ENCODE data around the gene TIGD6.

TIGD6 gene

DNA sequence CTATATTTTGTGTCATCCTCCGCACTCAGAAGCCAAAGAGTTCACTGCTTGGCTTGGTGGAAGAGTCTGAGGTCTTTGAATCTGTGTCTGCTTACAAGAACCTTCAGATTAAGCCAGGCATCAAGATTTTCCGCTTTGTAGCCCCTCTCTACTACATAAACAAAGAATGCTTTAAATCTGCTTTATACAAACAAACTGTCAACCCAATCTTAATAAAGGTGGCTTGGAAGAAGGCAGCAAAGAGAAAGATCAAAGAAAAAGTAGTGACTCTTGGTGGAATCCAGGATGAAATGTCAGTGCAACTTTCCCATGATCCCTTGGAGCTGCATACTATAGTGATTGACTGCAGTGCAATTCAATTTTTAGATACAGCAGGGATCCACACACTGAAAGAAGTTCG lies 19.2 kb downstream of the TIGD6 start:
- FAIRE-seq: no peak
- DNase-seq (ENCODE audit: insufficient read length, low spot score): no peak

DNA sequence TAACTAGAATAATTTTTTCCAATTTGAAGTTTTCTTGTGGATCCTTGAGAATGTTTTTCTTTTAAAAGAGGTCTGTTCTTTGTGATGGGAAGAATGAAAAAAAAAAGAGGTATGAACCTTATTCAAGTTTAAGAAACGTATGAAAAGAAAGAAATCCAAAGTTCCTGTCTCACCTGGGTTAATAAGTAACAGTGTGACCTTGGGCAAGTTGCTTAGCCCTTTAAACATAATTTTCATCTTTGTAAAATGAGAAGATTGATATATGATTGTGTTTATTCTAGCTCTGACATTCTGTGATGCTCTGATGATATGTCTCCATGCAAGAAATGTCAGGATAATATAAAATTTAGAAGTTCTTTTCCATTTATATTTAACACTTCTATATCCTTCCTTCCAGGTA lies 20.6 kb downstream of the TIGD6 start:
- FAIRE-seq: no peak
- no peak for DNase-seq (ENCODE audit: insufficient read length, low spot score)

DNA sequence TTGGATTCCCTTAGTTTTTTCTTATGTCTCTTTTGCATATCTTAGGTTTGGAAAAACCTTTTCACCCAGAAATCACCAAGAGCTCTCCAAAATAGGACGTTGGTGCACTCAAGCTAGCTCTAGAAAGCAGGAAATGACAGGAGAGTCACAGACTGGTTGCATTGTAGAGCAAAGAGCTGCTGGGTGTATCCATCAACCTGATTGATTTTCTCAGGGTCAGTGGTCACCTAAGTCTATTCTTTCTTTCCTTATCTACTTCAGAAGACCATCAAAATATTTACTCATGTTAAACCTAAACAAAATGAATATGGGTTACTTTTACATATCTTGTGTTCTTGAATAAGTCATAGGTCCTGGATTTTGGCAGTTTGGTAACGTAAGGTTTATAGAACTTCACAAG lies 25.0 kb downstream of the TIGD6 start:
- DNase-seq (ENCODE audit: insufficient read length, low spot score) (no peak), FAIRE-seq (no peak)

DNA sequence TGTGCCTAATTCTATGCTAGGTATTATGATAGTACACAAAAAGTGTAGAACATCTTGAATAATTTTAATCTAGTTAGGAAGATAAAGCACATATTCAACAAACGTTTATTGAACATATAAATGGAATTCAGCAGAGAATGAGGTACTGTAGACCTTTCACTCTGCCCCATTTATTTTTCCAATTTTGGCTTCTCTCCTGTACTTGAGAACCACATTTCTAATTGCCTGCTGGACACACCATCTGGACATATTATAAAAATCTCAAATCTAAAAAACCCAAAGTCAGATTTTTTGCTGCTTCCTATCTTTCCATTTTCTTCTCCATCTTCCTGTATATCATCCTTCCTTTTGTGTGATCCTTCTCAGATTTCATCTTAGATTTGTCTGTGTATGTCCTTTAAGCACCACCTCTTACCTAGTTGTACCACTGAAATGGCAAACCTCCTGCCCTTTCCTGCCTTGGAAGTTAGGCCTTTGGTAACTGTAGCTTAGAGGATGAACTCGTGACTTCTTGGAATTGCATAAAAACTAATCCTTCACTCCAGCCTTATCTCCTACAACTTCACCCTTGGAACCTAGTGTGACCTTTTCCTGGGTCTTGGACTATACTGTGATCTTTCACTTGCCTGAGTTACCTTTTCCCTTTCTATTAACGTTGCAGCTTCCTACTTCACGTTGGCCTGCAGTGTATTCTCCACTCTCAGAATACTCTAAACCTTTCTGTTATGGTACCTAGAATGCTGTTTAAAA lies 31.1 kb downstream of the TIGD6 start:
- DNase-seq (ENCODE audit: insufficient read length, low spot score): no peak
- FAIRE-seq: no peak

DNA sequence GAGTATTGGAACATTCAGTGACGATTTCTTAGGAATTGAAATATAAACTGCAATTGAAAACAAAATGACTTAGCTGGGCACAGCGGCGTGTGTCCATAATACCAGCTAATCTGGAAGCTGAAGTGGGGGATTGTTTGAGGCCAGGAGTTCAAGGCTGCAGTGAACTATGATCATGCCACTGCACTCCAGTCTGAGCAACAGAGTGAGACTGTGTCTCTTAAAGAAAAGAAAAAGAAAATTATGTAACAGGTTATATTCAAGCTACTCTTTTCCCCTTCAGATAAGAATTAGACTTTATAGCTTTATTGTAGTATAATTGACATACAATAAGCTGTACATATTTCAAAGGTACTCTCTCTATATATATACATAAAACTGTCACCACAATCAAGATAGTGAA lies 33.5 kb downstream of the TIGD6 start:
- DNase-seq (ENCODE audit: insufficient read length, low spot score) (no peak), FAIRE-seq (no peak)

DNA sequence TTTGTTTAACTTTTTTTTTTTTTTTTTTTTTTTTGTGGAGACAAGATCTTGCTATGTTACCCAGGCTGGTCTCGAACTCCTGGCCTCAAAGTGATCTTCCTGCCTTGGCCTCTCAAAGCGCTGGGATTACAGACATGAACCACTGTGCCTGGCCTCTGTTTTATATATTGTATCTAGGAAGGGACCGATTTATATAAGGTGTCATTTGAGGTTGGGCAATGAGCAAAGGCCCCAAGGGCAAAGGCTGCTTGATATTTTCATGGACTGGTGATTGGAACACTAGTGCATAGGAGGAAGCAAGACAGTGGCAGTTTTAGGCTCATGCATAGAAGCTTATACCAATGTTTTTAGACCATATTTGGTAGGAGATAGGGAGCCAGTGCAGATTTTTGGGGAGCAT lies 36.7 kb downstream of the TIGD6 start:
- DNase-seq (ENCODE audit: insufficient read length, low spot score) (no peak), FAIRE-seq (no peak)

DNA sequence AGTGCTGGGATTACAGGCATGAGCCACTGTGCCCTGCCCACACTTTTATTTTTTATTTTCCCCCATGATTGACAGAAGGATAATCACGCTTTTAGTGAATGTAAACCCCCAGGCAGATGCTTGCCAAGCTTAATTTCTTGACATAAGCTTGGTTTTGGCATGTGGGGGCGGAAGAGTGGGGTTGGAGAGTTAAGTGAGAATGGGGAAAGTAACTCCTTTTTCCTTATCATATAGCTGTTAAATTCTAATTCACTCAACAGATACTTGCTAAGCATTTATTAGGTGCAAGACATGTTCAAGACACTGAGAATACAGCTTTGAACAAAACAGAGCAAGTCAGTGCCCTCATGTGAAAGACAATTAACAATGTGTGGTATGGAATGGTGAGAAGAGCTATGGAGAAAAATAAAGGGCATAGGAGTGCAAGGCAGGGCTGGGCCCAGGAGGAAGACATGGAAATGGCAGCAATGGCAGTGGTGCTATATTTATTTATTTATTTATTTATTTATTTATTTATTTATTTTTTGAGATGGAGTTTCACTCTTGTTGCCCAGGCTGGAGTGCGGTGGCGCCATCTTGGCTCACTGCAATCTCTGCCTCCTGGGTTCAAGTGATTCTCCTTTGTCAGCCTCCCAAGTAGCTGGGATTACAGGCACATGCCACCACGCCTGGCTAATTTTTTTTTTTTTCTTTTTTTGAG lies 37.7 kb downstream of the TIGD6 start:
- no peak for FAIRE-seq
- no peak for DNase-seq (ENCODE audit: insufficient read length, low spot score)

DNA sequence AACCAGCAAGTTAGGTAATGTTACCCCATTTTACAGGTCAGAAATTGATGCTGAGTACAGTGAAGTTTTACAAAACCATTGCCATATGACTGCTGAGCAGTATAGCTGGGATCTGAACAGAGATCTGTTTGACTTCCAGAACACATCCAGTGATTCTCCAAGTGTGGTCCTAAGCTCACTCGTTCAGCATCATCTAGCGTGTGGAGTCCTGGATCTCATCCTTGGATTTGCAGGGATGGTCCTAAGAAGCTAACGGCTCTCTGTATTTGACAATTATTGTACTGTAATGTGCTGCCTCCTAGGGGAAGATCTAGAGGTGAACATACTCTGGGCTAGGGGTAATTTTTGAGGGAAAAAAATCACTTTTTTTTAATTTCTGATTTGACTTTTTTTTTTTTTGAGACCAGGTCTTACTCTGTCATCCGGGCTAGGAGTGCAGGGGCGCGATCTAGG lies 38.5 kb downstream of the TIGD6 start:
- DNase-seq (ENCODE audit: insufficient read length, low spot score): no peak
- no peak for FAIRE-seq

DNA sequence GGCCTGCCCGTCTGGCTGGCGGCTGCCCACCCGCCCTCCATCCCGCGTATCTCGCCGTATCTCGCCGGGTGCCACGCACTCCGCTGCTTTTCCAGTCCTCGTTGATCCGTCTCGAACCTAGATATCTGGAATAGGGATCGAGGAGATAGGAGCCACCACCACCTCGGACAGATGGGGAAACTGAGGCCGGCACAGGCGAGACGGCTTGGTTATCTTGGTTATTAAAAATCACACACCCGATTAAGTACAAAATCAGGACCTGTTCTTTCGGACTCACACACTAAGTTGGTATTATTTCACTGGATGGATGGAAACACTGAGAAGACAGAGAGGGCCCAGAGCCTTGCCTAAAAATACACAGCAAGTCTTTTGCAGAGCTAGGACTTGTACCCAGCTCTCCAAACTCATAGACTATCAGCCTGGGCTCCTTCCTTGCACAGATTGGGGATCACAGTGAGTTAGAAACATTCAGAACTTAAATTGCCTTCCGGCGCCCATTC lies 39.2 kb downstream of the TIGD6 start:
- FAIRE-seq: no peak

DNA sequence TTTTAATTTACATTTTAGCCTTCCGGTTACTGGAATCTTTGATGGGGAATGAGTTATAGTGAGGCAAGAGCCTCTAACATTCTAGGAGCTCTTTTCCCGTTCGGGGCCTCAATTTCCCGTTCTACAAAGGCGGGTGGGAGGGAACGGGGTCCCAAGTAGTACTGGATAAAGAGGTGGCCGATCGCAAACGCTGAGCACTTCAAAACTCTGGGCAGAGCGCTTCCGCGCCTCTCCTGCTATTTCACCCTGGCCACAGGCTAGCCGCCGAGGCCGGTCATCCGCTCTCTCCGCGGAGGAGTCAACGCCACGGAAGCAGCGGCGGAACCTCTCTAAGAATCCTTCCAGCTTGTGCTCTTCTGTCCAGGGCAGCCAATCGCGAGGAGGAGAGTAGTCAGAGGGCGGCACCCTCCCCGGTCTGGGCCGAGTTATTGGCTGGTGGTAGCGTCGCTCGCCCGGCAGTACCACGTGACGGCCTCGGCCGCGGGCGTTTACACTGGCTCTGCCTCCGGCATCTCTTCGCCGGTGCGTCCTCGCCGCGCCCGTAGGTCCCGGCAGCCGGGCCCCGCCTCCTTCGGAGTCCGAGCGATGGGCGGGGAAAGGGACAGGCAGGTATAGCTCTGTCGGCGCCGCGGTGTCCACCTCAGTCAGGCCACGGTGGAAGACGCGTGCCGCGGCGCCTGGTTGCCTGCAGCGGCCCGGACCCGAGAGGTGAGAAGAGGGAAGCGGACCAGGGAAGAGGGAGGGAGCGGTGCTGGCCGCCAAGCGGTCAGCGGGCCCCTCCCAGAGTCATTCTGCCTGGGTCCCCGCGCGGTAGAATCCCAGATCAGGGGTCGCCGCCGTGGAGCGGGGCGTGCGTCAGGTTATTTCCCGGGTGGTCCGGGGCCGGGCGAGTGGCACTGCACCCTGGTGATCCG lies 39.9 kb downstream of the TIGD6 start, which contains the start of gene SLC26A2:
Gene SLC26A2 (plus strand): TSS at position 487 of the 914 bp plus-strand sequence. CDS start 16,895 bp downstream, outside the sequence.
- FAIRE-seq: peak; percentile 81
- DNase-seq (ENCODE audit: insufficient read length, low spot score): peak; percentile 93

More for the DNA sequence above, 39.2 kb downstream of the TIGD6 start:
- DNase-seq (ENCODE audit: insufficient read length, low spot score): no peak

DNA sequence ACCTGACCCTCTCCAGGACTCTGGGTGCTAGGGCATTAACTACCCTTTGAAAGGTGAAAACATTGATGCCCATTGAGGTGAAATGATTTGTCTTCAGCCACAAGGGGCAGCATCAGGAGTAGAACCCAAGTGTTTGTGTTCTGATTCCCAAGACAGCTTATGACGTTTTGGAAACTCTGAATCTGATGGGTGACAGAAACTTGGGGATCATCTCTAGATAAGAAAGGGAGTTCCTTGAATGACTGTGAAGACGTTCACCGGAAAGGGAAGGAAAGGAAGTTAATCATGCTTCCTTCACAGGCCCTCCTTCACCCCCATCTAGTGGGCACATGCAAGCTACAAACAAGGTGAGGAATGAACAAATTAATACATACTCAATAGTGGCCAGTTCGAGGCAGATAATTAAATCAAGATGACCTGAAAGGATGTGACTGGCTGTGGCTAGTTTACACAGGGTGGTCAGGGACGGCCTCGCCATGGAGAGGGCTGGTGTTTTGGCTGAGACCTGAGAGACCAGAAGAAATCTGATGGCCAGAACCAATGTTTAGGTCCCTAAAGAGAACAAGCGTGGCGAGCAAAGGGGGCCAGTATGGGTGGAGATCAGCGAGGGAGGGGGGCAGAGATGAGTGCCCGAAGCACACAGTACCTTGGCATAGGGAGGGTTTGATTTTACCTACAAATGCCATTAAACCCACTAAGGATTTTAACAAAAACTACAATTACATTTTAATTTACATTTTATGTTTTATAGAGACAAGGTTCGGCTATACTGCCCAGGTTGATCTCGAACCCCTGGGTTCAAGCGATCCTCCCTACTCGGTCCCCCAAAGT lies 40.8 kb downstream of the TIGD6 start:
- peak; percentile 88 for FAIRE-seq
- peak; percentile 40 for DNase-seq (ENCODE audit: insufficient read length, low spot score)

DNA sequence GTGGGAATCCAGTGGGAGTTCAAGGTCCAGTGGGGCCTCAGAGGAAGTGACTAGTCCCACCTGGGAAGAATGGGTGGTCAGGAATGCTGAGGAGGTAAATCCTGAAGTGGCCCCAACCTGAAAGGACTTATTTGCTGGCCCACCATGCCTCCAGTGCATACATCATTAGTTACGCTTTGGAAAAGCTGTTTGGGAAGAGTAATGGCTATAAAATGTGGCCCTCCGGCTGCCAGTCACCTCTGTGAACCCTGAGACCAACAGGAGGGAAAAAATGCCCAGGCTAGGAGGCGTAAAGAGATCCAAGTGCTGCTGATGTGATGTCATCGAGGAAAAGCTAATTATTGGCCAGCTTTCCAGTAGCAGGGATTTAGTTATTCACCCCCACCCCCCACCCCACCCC lies 42.6 kb downstream of the TIGD6 start:
- FAIRE-seq: no peak
- DNase-seq (ENCODE audit: insufficient read length, low spot score): no peak

DNA sequence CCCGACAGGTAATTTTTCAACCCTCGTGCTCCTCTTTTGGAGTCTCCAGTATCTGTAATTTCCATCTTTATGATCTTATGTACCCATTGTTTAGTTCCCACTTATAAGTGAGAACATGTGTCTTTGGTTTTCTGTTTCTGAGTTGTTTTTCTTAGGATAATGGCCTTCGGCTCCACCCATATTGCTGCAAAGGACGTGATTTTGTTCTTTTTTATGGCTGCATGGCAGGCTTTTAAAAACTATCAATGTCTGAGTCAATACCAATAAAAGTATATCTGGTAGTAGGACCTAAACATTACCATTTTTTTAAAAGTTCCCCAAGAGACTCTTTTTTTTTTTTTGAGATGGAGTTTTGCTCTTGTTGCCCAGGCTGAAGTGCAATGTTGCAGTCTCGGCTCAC lies 43.8 kb downstream of the TIGD6 start:
- no peak for FAIRE-seq
- DNase-seq (ENCODE audit: insufficient read length, low spot score): no peak

DNA sequence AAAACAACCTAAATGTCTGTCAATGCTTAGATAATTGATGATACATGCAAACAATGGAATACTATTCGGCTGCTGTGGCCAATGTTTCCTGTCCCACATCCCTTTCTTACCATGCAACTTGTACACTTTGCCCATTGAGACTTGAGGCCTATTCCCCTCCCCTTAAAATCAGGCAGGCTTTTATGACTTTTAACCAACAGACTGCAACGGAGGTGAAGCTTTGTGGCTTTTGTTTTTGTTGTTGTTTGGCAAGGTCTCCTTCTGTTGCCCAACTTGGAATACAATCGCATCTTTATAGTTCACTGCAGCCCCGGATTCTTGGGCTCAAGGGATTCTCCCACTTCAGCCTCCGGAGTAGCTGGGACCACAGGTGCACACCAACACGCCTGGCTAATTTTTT lies 45.7 kb downstream of the TIGD6 start:
- DNase-seq (ENCODE audit: insufficient read length, low spot score) (no peak), FAIRE-seq (no peak)

DNA sequence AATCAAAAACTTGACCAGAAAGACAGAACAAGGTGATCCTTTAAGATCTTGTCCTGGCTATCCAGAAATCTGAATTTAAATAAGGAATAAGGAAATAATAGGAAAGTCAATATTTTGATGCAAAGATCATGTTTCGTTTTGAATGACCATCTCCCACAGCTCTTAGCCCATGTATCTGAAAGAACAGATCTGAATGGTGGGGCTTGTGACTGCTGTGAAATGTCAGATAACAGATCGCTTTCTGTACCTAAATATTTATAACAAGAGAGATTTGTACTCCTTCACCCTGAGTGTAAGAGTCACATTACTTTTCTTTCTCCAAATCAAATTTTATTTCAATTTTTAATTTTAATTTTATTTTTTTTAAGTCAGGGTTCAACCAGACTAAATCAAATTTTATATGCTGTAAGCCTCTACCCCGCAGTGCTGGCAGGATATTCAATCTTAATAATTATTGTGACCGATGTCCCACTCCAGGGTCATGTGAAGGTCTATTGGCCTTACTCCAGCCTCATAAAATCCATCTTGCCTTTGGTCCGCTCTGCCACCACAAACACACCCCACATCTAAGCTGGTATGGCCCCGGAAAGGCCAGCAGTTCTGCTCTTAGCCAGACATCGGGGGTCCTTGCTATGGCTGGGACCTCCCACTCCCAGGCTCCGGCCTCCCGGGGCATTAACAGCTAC lies 46.9 kb downstream of the TIGD6 start:
- FAIRE-seq (no peak), DNase-seq (ENCODE audit: insufficient read length, low spot score) (no peak)

DNA sequence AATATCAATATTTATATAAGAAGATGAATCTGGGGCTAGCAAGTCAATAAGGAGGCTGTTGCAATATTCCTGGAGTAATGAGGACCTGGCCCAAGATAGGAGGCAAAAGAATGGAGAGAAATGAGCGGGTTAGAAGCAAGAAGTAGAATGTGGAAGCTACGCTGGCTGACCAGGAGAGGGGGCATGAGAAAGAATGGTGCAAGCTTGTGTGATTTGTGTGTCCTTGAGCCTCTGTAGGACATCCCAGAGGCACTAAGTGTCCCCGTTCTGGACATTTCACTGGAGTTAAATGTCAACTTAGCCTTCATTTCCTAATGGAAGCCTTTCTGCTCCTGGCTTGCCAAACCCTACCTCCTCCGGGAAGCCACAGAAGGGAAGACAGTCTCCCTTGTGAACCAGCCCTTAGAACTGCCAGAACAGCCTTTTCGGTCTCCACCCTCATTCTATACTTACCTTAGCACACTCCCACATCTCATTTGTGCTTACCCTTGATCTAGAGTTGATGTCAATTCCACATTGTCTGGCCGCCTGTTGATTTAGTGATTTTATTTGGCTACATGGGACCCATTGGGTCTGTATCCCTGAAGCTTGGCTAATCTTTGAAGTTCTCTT lies 49.2 kb downstream of the TIGD6 start:
- FAIRE-seq (no peak), DNase-seq (ENCODE audit: insufficient read length, low spot score) (no peak)

DNA sequence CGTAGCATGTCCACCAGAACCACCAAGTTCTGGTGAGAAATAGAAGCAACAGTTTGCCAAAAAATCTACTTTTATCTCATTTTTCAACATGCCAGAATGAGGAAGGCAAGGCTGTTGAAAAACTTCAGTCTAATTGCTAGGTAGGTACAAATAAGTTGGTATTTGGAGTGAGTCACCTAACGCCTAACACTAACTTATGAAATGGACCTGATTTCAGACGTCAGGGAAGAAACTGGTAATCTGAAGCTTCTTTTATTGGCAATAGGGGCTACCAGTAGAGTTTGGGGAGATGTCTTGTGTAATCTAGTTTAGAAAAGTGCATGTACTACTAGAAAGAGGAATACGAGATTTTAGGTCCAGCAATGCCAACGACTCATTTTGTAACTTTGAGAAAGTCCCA lies 51.5 kb downstream of the TIGD6 start:
- FAIRE-seq (no peak), DNase-seq (ENCODE audit: insufficient read length, low spot score) (no peak)

DNA sequence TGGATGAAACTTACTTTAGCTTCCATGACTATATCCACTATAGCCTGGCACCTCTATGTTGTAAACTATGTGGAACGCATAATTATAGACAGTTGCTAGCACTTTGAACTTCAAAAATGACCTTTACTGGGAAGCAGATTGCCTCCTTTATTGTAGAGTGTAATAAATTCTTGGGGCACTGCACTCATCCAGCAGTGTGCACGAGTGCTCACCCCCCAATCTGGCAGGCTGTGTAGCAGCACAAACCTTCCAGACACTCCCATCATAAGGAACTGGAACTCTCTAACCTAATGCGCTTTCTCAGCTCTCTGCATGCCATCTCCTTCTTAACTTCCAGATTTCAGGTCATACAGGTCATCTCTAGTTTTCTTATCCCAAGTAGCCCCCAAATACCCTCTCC lies 54.3 kb downstream of the TIGD6 start:
- FAIRE-seq (no peak), DNase-seq (ENCODE audit: insufficient read length, low spot score) (no peak)

DNA sequence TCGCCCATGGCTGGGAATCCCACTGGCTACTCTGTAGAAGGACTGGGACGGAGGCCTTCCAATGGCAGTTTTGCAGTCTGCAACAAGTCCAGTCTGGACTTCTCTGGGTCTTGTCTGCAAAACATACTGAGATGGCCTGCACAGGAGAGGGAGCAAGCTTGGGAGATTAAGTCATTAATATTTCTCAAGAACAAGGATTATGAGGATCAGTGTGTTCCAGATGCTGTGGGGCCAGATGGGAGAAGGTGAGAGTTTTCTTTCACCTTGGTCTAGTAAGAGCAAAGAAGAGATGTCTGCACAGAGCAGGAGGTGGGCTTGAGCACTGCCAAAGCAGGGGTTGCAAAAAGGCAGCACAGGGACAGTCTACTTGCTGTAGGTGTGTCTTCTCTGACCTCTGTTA lies 55.8 kb downstream of the TIGD6 start, which contains the start of gene PDE6A:
Gene PDE6A (minus strand): TSS at position 128 of the 400 bp plus-strand sequence. CDS start 120 bp downstream, at position 8.
- no peak for FAIRE-seq

More for the DNA sequence above, 55.8 kb downstream of the TIGD6 start, which contains the start of gene PDE6A:
- DNase-seq (ENCODE audit: insufficient read length, low spot score): no peak

All from GM19239 (cell line).